KMS-11 (cell line): Measurements from ENCODE around the gene NOL12.
"Not testable (repeated sequence)": the region's sequence is repeated elsewhere in the genome, so short reads cannot be mapped to it uniquely, and the experiment has no call there.

ENCODE experiments used
- H2AFZ ChIP-seq: fragments of 200-600 bp; sonication (generic); 2 replicates; pipeline ENCODE4 v1.6.1; 2016; ENCODE audit warnings: antibody characterized with exemption, mixed run types, low read depth
- H3K27ac ChIP-seq: fragments of 200-600 bp; sonication (generic); 2 replicates; pipeline ENCODE4 v1.6.1; 2016; ENCODE audit warnings: mild to moderate bottlenecking, mixed run types
- H3K27me3 ChIP-seq: fragments of 200-600 bp; sonication (generic); 2 replicates; pipeline ENCODE4 v1.6.1; 2017; ENCODE audit warnings: mild to moderate bottlenecking, low read depth, mixed run types, moderate library complexity; ENCODE audit not compliant: insufficient read depth
- H3K36me3 ChIP-seq: fragments of 200-600 bp; sonication (generic); 2 replicates; pipeline ENCODE4 v1.6.1; 2017; ENCODE audit warnings: mild to moderate bottlenecking, mixed run types; ENCODE audit not compliant: insufficient read depth
- H3K4me1 ChIP-seq: fragments of 200-600 bp; sonication (generic); 2 replicates; pipeline ENCODE4 v1.6.1; 2016; ENCODE audit warnings: mild to moderate bottlenecking, low read depth, mixed run types; ENCODE audit not compliant: poor library complexity, severe bottlenecking
- H3K4me2 ChIP-seq: fragments of 200-600 bp; sonication (generic); 2 replicates; pipeline ENCODE4 v1.7.0; 2016; ENCODE audit warnings: mild to moderate bottlenecking, mixed run types
- H3K4me3 ChIP-seq: fragments of 200-600 bp; sonication (generic); IDR thresholded peaks from 2 replicates; pipeline ENCODE4 v1.6.1; 2017; ENCODE audit warnings: low read depth, low read length, mixed read lengths; ENCODE audit not compliant: insufficient read depth
- H3K79me2 ChIP-seq: fragments of 200-600 bp; sonication (generic); 2 replicates; pipeline ENCODE4 v1.6.1; 2016; ENCODE audit warnings: low read depth, mixed run types; ENCODE audit not compliant: insufficient read depth
- H3K9ac ChIP-seq: fragments of 200-600 bp; sonication (generic); 2 replicates; pipeline ENCODE4 v1.6.1; 2016; ENCODE audit warnings: mild to moderate bottlenecking, mixed run types
- H4K20me1 ChIP-seq: fragments of 200-600 bp; sonication (generic); 2 replicates; pipeline ENCODE4 v1.6.1; 2016; ENCODE audit warnings: mild to moderate bottlenecking, mixed run types; ENCODE audit not compliant: insufficient read depth
- TF ChIP-seq, protein P1 (sequence below): fragments of 200-600 bp; sonication (generic); conservative IDR thresholded peaks from 2 replicates; pipeline ENCODE4 v1.6.1; 2017; ENCODE audit warnings: low read depth, mild to moderate bottlenecking, antibody characterized with exemption, low read length, moderate library complexity, mixed read lengths

NOL12 gene

DNA sequence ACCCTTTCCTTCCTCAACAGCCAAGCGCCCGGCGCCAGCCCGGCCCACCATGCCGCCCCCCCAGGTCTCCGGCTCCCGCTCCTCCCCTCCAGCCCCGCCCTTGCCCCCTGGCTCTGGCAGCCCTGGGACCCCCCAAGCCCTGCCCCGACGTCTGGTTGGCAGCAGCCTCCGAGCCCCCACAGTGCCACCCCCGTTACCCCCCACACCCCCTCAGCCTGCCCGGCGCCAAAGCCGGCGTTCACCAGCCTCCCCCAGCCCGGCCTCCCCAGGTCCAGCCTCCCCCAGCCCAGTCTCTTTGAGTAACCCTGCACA is 30.9 kb upstream of the NOL12 start:
- Histone ChIP-seq H3K9ac (no peak overlapping the region), H3K4me3 (no peak overlapping the region), H3K4me1 (peaks cover 15% of the 10 kb centered on the region), H4K20me1 (peaks cover under 1% of the 10 kb centered on the region; the same call in 1 of the 2 replicates), H2AFZ (no peak overlapping the region), H3K36me3 (no peaks in the 10 kb centered on the region), H3K27me3 (no peaks in the 10 kb centered on the region), H3K27ac (no peak overlapping the region), H3K4me2 (no peak overlapping the region), H3K79me2 (peaks cover 12% of the 10 kb centered on the region)
- TF ChIP-seq, protein P1, sequence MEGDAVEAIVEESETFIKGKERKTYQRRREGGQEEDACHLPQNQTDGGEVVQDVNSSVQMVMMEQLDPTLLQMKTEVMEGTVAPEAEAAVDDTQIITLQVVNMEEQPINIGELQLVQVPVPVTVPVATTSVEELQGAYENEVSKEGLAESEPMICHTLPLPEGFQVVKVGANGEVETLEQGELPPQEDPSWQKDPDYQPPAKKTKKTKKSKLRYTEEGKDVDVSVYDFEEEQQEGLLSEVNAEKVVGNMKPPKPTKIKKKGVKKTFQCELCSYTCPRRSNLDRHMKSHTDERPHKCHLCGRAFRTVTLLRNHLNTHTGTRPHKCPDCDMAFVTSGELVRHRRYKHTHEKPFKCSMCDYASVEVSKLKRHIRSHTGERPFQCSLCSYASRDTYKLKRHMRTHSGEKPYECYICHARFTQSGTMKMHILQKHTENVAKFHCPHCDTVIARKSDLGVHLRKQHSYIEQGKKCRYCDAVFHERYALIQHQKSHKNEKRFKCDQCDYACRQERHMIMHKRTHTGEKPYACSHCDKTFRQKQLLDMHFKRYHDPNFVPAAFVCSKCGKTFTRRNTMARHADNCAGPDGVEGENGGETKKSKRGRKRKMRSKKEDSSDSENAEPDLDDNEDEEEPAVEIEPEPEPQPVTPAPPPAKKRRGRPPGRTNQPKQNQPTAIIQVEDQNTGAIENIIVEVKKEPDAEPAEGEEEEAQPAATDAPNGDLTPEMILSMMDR: no peak

DNA sequence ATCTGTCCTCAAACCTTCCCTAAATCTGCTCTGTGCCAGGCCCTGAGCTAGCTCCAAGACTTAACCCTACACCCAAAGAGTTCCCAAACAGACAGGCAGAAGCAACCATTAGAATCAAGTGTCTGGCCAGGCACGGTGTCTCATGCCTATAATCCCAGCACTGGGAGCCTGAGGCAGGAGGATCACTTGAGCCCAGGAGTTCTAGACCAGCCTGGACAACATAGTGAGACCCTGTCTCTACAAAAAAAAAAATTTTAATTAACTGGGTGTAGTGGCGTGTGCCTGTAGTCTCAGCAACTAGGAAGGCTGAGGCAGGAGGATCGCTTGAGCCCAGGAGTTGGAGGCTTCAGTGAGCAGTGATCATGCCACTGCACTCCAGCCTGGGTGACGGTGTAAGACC is 29.6 kb upstream of the NOL12 start:
- not testable (repeated sequence) for H3K27me3 ChIP-seq, H3K27ac ChIP-seq, H4K20me1 ChIP-seq, H2AFZ ChIP-seq, H3K9ac ChIP-seq, H3K4me2 ChIP-seq, H3K4me3 ChIP-seq, H3K36me3 ChIP-seq
- H3K79me2 ChIP-seq: peaks cover 24% of the 10 kb centered on the region
- H3K4me1 ChIP-seq: peaks cover 22% of the 10 kb centered on the region

DNA sequence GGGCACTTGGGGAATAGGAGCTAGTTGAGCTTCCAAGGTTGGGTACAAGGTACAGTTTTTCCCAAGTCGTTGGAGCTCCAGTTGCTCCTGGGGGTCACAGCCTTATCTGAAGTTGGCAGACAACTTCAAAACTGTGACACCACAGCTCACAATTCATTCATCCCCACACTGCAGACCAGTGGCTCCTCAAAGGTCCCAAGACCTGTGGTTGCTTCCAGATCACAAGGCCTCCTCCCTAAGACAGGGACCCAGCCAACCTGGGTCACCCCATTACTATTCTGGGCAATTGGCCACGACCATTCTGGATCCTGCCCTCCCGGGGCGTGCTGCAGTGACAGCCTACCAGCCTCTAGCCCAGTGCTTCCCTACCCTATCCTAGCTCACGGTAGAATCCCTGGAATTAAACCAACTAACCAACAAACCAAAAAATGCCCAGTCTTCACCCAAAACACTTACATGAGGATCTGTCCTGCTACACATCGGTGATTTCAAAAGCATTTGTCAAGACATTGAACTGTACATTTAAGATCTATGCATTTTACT is 28.5 kb upstream of the NOL12 start:
- peak overlapping the region; percentile 85 for H3K4me2 ChIP-seq
- peak overlapping the region; percentile 91 for H2AFZ ChIP-seq
- no peaks in the 10 kb centered on the region for H3K27me3 ChIP-seq
- H3K9ac ChIP-seq: peak overlapping the region; percentile 16; the same call in 1 of the 2 replicates
- peak overlapping the region; percentile 37; the same call in 1 of the 2 replicates for H3K27ac ChIP-seq
- H3K4me1 ChIP-seq: peaks cover 22% of the 10 kb centered on the region
- no peaks in the 10 kb centered on the region for H3K36me3 ChIP-seq
- no peak overlapping the region for H3K4me3 ChIP-seq
- peaks cover 7% of the 10 kb centered on the region for H4K20me1 ChIP-seq
- H3K79me2 ChIP-seq: peaks cover 32% of the 10 kb centered on the region
- TF ChIP-seq, protein P1: no peak

DNA sequence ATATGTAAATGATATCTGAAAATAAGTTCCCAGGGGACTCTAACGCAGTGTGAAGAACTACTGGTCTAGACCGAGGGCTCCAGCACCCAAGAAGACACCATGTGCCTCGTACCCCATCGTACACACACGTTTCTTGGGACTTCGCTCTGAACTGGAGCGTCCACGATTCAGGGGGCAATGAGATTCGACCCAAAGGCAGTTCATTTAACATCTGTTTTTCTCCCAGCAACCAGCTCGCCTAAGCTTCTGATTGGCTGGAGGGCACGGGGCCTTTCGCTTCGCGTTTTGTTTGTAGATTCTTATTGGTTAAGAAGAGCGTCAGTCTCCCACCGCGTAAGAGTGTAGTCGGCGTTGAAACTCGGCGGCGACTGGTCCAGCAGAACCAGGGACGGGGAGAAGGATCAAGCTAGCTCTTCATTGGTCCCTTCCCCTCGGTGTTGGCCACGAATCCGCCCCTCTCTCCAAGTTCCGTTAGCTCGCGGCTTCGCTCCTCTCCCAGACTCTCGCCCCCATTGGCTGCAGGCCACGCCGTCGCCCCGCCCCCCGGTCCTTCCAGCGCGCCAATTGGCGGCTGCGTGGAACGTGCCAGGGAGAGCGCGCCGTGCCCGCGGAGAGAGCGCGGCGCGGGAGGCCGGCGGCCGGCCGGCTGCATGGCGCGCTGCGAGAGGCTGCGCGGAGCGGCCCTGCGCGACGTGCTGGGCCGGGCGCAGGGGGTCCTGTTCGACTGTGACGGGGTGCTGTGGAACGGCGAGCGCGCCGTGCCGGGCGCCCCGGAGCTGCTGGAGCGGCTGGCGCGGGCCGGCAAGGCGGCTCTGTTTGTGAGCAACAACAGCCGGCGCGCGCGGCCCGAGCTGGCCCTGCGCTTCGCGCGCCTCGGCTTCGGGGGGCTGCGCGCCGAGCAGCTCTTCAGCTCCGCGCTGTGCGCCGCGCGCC is 27.7 kb upstream of the NOL12 start, which contains the start of gene PDXP:
Gene PDXP, plus strand, starts transcription at position 591 of the 933 bp plus-strand sequence. Its CDS starts 60 bp downstream, at position 651.
- H3K27ac ChIP-seq: peak within 1 kb of the TSS; percentile 37; the same call in 1 of the 2 replicates
- H3K4me3 ChIP-seq: no peak within 1 kb of the TSS
- peaks cover 22% of the 10 kb centered on the region for H3K4me1 ChIP-seq
- H4K20me1 ChIP-seq: peaks cover 7% of the 10 kb centered on the region
- no peaks in the 10 kb centered on the region for H3K36me3 ChIP-seq
- H3K27me3 ChIP-seq: no peaks in the 10 kb centered on the region
- peak within 1 kb of the TSS; percentile 91 for H2AFZ ChIP-seq
- peaks cover 38% of the 10 kb centered on the region for H3K79me2 ChIP-seq
- TF ChIP-seq, protein P1: no peak
- H3K4me2 ChIP-seq: peak within 1 kb of the TSS; percentile 95
- H3K9ac ChIP-seq: peak within 1 kb of the TSS; percentile 49; the same call in 1 of the 2 replicates
